ENCODE measurements around the gene PTGES2. TPM values are rescaled to one million over a fixed set of nuclear protein-coding genes. Genes with fewer than 3 reads are reported as not detected.
A peak's percentile ranks its signal among the peaks of the same experiment; 100 is the strongest.

The PTGES2 gene
- total RNA-seq, 1 donor from 2014 or later, result 44.1 TPM

GRCh38 chr9:128168731-128169308, 41.3 kb upstream of the PTGES2 start:
- TF ChIP-seq CTCF (IDR thresholded peaks at IDR 0.05; ENCODE audit: insufficient read depth, low read depth, low read length) (no peak), EZH2 (IDR thresholded peaks at IDR 0.05; ENCODE audit: insufficient read depth, low read length) (no peak)
- Histone ChIP-seq H3K79me2 (ENCODE audit: insufficient read depth, low read length) (peaks cover 4% of the 10 kb centered on the region), H4K20me1 (ENCODE audit: insufficient read depth, low read length) (peaks cover 25% of the 10 kb centered on the region), H3K4me3 (ENCODE audit: insufficient read depth, low read depth, low read length) (no peak overlapping the region), H3K4me2 (ENCODE audit: low read length) (no peak overlapping the region), H3K27me3 (ENCODE audit: insufficient read depth, low read length) (no peaks in the 10 kb centered on the region), H3K27ac (ENCODE audit: low read depth, low read length) (no peak overlapping the region), H3K36me3 (ENCODE audit: insufficient read depth, low read length) (peaks cover 28% of the 10 kb centered on the region), H3K9ac (ENCODE audit: low read length) (no peak overlapping the region), H3K9me3 (ENCODE audit: insufficient read depth, low read depth, low read length) (no peaks in the 10 kb centered on the region), H3K4me1 (ENCODE audit: insufficient read depth, low read length) (peaks cover 8% of the 10 kb centered on the region), H2AFZ (ENCODE audit: low read depth, low read length) (no peak overlapping the region)
- H3K4me1 Mint-ChIP-seq (ENCODE audit: low read depth, unreplicated experiment), result peaks cover 2% of the 10 kb centered on the region
- FAIRE-seq (no peak), DNase-seq (ENCODE audit: low read depth) (no peak)
- H3K9me3 Mint-ChIP-seq (ENCODE audit: unreplicated experiment), result no peaks in the 10 kb centered on the region
- H3K4me3 Mint-ChIP-seq (ENCODE audit: unreplicated experiment), result peak overlapping the region; percentile 1
- no peak overlapping the region for H3K27ac Mint-ChIP-seq (ENCODE audit: unreplicated experiment)
- peaks cover 23% of the 10 kb centered on the region for H3K36me3 Mint-ChIP-seq (ENCODE audit: low read depth, unreplicated experiment)
- H3K27me3 Mint-ChIP-seq (ENCODE audit: low read depth, unreplicated experiment), result no peaks in the 10 kb centered on the region

GRCh38 chr9:128167209-128167608, 39.7 kb upstream of the PTGES2 start:
- H3K9me3 ChIP-seq (ENCODE audit: insufficient read depth, low read depth, low read length), result no peaks in the 10 kb centered on the region
- peaks cover 2% of the 10 kb centered on the region for H3K4me1 Mint-ChIP-seq (ENCODE audit: low read depth, unreplicated experiment)
- H3K36me3 Mint-ChIP-seq (ENCODE audit: low read depth, unreplicated experiment), result peaks cover 33% of the 10 kb centered on the region
- H3K27ac Mint-ChIP-seq (ENCODE audit: unreplicated experiment), result no peak overlapping the region
- TF ChIP-seq EZH2 (IDR thresholded peaks at IDR 0.05; ENCODE audit: insufficient read depth, low read length), result no peak
- TF ChIP-seq CTCF (IDR thresholded peaks at IDR 0.05; ENCODE audit: insufficient read depth, low read depth, low read length), result no peak
- H3K79me2 ChIP-seq (ENCODE audit: insufficient read depth, low read length), result peaks cover 11% of the 10 kb centered on the region
- no peak for FAIRE-seq
- no peaks in the 10 kb centered on the region for H3K27me3 Mint-ChIP-seq (ENCODE audit: low read depth, unreplicated experiment)
- no peak overlapping the region for H3K27ac ChIP-seq (ENCODE audit: low read depth, low read length)
- peaks cover 42% of the 10 kb centered on the region for H4K20me1 ChIP-seq (ENCODE audit: insufficient read depth, low read length)
- H2AFZ ChIP-seq (ENCODE audit: low read depth, low read length), result no peak overlapping the region
- no peak overlapping the region for H3K4me3 ChIP-seq (ENCODE audit: insufficient read depth, low read depth, low read length)
- H3K27me3 ChIP-seq (ENCODE audit: insufficient read depth, low read length), result no peaks in the 10 kb centered on the region
- no peaks in the 10 kb centered on the region for H3K9me3 Mint-ChIP-seq (ENCODE audit: unreplicated experiment)
- peaks cover 10% of the 10 kb centered on the region for H3K4me1 ChIP-seq (ENCODE audit: insufficient read depth, low read length)
- no peak overlapping the region for H3K4me3 Mint-ChIP-seq (ENCODE audit: unreplicated experiment)
- H3K4me2 ChIP-seq (ENCODE audit: low read length), result no peak overlapping the region
- H3K36me3 ChIP-seq (ENCODE audit: insufficient read depth, low read length), result peaks cover 32% of the 10 kb centered on the region
- H3K9ac ChIP-seq (ENCODE audit: low read length), result no peak overlapping the region
- no peak for DNase-seq (ENCODE audit: low read depth)

GRCh38 chr9:128166169-128166568, 38.6 kb upstream of the PTGES2 start:
- Mint-ChIP-seq H3K4me1 (ENCODE audit: low read depth, unreplicated experiment) (peaks cover 2% of the 10 kb centered on the region), H3K27ac (ENCODE audit: unreplicated experiment) (no peak overlapping the region), H3K36me3 (ENCODE audit: low read depth, unreplicated experiment) (peaks cover 33% of the 10 kb centered on the region), H3K27me3 (ENCODE audit: low read depth, unreplicated experiment) (no peaks in the 10 kb centered on the region), H3K9me3 (ENCODE audit: unreplicated experiment) (no peaks in the 10 kb centered on the region), H3K4me3 (ENCODE audit: unreplicated experiment) (no peak overlapping the region)
- peaks cover 14% of the 10 kb centered on the region for H3K4me1 ChIP-seq (ENCODE audit: insufficient read depth, low read length)
- H3K4me3 ChIP-seq (ENCODE audit: insufficient read depth, low read depth, low read length), result no peak overlapping the region
- H3K9me3 ChIP-seq (ENCODE audit: insufficient read depth, low read depth, low read length), result no peaks in the 10 kb centered on the region
- H3K4me2 ChIP-seq (ENCODE audit: low read length), result no peak overlapping the region
- peaks cover 18% of the 10 kb centered on the region for H3K79me2 ChIP-seq (ENCODE audit: insufficient read depth, low read length)
- peaks cover 32% of the 10 kb centered on the region for H3K36me3 ChIP-seq (ENCODE audit: insufficient read depth, low read length)
- no peaks in the 10 kb centered on the region for H3K27me3 ChIP-seq (ENCODE audit: insufficient read depth, low read length)
- H4K20me1 ChIP-seq (ENCODE audit: insufficient read depth, low read length), result peaks cover 49% of the 10 kb centered on the region
- FAIRE-seq (no peak), DNase-seq (ENCODE audit: low read depth) (no peak)
- H3K9ac ChIP-seq (ENCODE audit: low read length), result no peak overlapping the region
- H3K27ac ChIP-seq (ENCODE audit: low read depth, low read length), result no peak overlapping the region
- TF ChIP-seq EZH2 (IDR thresholded peaks at IDR 0.05; ENCODE audit: insufficient read depth, low read length) (no peak), CTCF (IDR thresholded peaks at IDR 0.05; ENCODE audit: insufficient read depth, low read depth, low read length) (no peak)
- no peak overlapping the region for H2AFZ ChIP-seq (ENCODE audit: low read depth, low read length)
